Muscle layer of colon (tissue), 2 donors: ENCODE measurements around the gene BHLHA15.

Source experiments
- H3K27ac ChIP-seq: one replicate; pipeline ENCODE4 v1.7.0; 2013; ENCODE audit warnings: low read depth, mild to moderate bottlenecking, low read length, moderate library complexity
- H3K27me3 ChIP-seq, 2 donors: one replicate each; pipeline ENCODE4 v1.7.0; 2013; ENCODE audit warnings: low read length in 2 of 2, mild to moderate bottlenecking in 2 of 2; ENCODE audit not compliant: insufficient read depth in 2 of 2, control insufficient read depth in 1 of 2
- H3K36me3 ChIP-seq: one replicate; pipeline ENCODE4 v1.7.0; 2013; ENCODE audit warnings: mild to moderate bottlenecking, low read length; ENCODE audit not compliant: insufficient read depth
- H3K4me1 ChIP-seq: one replicate; pipeline ENCODE4 v1.7.0; 2013; ENCODE audit warnings: mild to moderate bottlenecking, low read length; ENCODE audit not compliant: insufficient read depth
- H3K4me3 ChIP-seq, 2 donors: one replicate each; pipeline ENCODE4 v1.7.0; 2013; ENCODE audit warnings: low read length in 2 of 2, low read depth in 1 of 2, mild to moderate bottlenecking in 1 of 2, moderate library complexity in 1 of 2
- H3K9ac ChIP-seq: one replicate; pipeline ENCODE4 v1.7.0; 2013; ENCODE audit warnings: low read length
- H3K9me3 ChIP-seq: one replicate; pipeline ENCODE4 v1.7.0; 2013; ENCODE audit warnings: mild to moderate bottlenecking, low read length
- donor health status: abdominal sarcoma.
- donor health status: Adenocarcinoma of cecum.

The BHLHA15 gene

DNA sequence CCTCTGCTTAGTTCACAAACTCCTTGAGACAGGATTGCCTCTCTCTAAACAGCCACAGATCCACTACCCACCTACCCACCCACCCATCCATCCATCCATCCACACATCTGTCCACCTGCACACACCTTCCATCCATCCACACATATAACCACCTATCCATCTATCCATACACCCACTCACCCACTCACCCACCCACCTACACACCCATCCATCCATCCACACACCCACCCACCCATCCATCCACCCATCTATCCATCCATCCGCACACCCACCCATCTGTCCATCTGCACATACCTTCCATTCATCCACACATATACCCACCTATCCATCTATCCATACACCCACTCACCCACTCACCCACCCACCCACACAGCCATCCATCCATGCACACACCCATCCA lies 31.1 kb downstream of the BHLHA15 start:
- no peak overlapping the region for H3K9ac ChIP-seq
- H3K4me3 ChIP-seq = no peak overlapping the region
- peaks cover 15% of the 10 kb centered on the region for H3K36me3 ChIP-seq
- no peaks in the 10 kb centered on the region for H3K27me3 ChIP-seq
- no peak overlapping the region for H3K27ac ChIP-seq
- no peaks in the 10 kb centered on the region for H3K9me3 ChIP-seq
- H3K4me1 ChIP-seq = no peaks in the 10 kb centered on the region

DNA sequence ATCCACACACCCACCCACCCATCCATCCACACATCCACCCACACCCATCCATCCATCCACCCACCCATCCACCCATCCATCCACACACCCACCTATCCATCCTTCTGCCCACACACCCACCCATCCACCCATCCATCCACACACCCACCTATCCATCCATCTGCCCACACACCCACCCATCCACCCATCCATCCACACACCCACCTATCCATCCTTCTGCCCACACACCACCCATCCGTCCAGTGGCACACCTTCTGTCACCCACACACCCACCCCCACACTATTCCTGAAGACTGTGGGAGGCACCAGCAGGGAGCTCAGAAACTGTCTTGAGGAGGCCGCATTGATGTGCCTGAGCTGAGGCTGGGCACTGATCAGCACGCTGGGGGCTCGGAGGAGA lies 31.7 kb downstream of the BHLHA15 start:
- H3K36me3 ChIP-seq = peaks cover 15% of the 10 kb centered on the region
- no peak overlapping the region for H3K27ac ChIP-seq
- H3K27me3 ChIP-seq = no peaks in the 10 kb centered on the region
- no peak overlapping the region for H3K9ac ChIP-seq
- H3K9me3 ChIP-seq = no peaks in the 10 kb centered on the region
- H3K4me3 ChIP-seq = no peak overlapping the region
- H3K4me1 ChIP-seq = no peaks in the 10 kb centered on the region

DNA sequence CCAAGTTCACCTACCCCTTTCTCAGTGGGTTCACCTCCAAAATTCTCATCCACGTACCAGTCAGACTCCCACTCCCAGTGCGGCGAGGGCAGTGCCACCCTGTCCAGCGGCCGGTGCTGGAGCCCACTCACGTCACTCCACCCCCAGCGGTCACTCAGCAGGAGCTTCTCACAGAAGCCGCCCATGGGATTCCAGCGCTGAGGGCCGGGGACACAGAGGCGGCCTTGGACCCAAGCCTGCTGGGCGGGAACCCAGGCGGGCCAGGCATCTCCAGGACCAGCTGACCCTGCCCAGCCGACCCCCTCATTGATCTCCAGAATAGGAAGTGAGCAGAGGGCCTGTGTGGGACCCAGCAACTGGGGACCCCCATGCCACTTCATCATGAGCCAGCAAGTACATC lies 33.6 kb downstream of the BHLHA15 start:
- H3K9ac ChIP-seq = no peak overlapping the region
- H3K4me1 ChIP-seq = no peaks in the 10 kb centered on the region
- H3K27me3 ChIP-seq = no peaks in the 10 kb centered on the region
- H3K9me3 ChIP-seq = no peaks in the 10 kb centered on the region
- H3K27ac ChIP-seq = no peak overlapping the region
- H3K4me3 ChIP-seq = no peak overlapping the region
- H3K36me3 ChIP-seq = peaks cover 4% of the 10 kb centered on the region

DNA sequence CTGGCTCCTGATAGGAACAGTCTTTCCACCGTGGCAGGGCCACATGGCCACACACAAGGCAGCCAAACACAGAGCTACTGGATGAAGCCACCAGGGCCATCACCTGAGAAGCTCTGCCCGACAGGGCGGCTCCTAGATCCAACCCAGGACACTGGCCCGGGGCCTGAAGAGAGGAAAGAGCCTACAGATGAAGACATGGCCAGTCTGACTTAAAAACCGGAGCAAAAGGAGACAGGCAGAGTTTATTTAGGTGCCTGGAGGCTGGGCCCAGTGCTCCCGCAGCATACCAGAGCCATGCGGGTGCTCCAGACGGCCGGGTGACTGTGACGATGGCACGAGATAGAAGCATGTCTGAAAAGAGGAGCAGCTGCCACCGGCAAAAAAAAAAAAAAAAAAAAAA lies 36.9 kb downstream of the BHLHA15 start:
- no peak overlapping the region for H3K9ac ChIP-seq
- H3K9me3 ChIP-seq = no peaks in the 10 kb centered on the region
- peaks cover 4% of the 10 kb centered on the region for H3K36me3 ChIP-seq
- peaks cover 15% of the 10 kb centered on the region for H3K4me1 ChIP-seq
- H3K27ac ChIP-seq = no peak overlapping the region
- no peak overlapping the region for H3K4me3 ChIP-seq
- no peaks in the 10 kb centered on the region for H3K27me3 ChIP-seq

DNA sequence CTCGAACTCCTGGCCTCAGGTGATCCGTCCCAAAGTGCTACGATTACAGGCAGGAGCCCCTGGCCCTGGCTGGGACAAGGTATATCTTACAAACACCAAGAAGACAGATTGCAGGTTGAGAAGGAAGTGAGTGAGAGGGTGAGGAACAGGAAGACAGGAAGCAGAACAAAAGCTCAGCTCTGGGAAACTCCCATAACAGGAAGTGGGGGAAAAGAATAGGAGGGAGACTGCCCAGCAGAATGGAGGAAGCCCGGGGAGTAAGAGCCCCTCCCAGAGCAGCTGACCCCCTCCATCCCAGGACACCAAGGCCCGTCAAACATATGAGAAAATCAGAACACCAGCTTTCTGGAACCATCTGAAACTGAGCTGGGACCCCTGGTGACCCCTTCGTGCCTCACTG lies 37.9 kb downstream of the BHLHA15 start:
- Histone ChIP-seq H3K9me3 (no peaks in the 10 kb centered on the region), H3K27me3 (no peaks in the 10 kb centered on the region), H3K9ac (no peak overlapping the region), H3K36me3 (peaks cover 3% of the 10 kb centered on the region), H3K4me3 (no peak overlapping the region), H3K27ac (no peak overlapping the region), H3K4me1 (peaks cover 16% of the 10 kb centered on the region)

DNA sequence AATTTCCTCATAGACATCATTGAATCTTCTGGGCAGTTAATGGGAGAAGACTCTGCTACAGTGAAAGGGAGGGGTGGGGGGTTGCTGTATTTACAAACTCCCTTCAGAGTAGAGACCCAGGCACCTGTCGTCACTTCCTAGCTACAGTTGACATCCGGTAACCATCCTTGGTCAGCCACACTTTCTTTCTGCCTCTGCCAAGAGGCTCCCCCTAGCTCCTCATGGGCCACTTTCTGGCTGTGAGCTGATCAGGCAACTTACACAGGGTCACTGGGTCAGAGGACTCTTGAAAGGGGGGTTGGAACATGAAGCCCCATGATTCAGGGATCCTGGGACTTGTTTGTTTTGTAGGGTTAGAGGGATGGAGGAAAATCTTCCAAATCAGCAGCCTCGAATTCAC lies 39.5 kb downstream of the BHLHA15 start:
- H3K9me3 ChIP-seq = no peaks in the 10 kb centered on the region
- H3K4me1 ChIP-seq = peaks cover 16% of the 10 kb centered on the region
- H3K4me3 ChIP-seq = peak overlapping the region in 1 of 2 donors; percentile 58
- H3K27ac ChIP-seq = no peak overlapping the region
- no peaks in the 10 kb centered on the region for H3K27me3 ChIP-seq
- no peak overlapping the region for H3K9ac ChIP-seq
- no peaks in the 10 kb centered on the region for H3K36me3 ChIP-seq

DNA sequence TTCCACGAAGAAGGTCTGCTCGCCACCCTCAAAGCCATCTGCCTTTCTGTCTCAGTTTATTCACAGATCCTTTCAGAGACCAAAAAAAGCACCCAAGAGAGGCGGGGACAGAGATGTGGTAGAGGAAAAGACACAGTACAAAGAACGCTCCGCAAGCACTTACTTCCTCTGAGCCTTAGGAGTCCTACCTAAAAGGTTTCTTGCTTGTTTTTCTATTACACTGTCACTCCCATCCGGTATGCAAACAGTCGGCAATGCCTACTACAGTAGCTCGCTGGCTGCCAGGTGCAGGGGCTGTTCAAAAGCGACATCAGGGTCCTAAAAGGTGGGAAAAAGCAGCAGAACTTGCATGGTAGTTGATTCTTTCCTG lies 40.0 kb downstream of the BHLHA15 start:
- Histone ChIP-seq H3K4me3 (peak overlapping the region; percentile 58 to 96), H3K27ac (peak overlapping the region; percentile 88), H3K9ac (peak overlapping the region; percentile 35)

DNA sequence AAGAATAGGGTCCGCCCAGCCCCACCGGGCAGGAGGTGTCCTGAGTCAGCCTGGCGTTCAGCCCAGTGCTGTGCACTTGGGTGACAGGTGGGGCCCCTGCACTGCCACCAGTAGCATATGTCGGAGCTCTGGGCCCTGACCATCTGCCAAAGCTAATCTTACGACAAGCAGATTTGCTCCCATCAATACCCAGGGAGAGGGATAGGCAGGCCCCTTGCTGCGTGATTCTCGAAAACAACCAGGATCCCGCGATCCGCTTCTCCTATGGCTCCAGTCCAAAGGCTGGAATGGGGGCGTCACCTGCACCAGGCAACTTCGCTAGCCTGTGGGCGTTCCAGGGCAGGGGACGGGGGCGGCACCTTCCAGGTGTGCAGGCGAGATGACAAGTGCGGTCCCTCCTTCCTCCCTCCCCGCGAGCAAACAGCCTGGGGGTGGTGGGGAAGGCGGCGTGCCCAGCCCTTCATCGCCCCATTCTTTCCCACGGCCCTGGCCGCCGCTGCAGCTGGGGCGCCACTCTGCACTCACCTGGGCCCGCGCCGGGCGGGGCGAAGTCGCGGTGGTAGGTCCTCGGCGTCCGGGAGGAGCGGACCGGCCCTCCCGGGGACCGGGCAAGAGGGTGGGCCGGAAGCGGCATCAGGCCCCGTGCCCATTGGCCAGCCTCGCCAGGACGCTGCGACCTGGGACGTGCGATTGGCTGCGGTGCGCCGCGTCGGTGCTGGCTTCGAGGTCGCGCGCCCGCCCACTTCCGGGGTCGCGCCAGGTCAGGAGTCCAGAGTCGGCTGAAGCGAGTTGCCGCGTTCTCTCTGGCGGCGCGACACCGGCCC lies 40.6 kb downstream of the BHLHA15 start, which contains the start of gene TECPR1:
Gene TECPR1, minus strand, starts transcription at position 632 of the 824 bp plus-strand sequence. CDS start 6,086 bp downstream, outside the sequence.
- Histone ChIP-seq H3K9ac (peak within 1 kb of the TSS; percentile 35), H3K4me3 (peak within 1 kb of the TSS; percentile 58 to 96), H3K4me1 (peaks cover 16% of the 10 kb centered on the region), H3K27me3 (no peaks in the 10 kb centered on the region), H3K27ac (peak within 1 kb of the TSS; percentile 88), H3K9me3 (no peaks in the 10 kb centered on the region), H3K36me3 (peaks cover 2% of the 10 kb centered on the region)

More for the DNA sequence above, 40.0 kb downstream of the BHLHA15 start:
- no peaks in the 10 kb centered on the region for H3K36me3 ChIP-seq
- peaks cover 16% of the 10 kb centered on the region for H3K4me1 ChIP-seq
- no peaks in the 10 kb centered on the region for H3K27me3 ChIP-seq
- no peaks in the 10 kb centered on the region for H3K9me3 ChIP-seq

DNA sequence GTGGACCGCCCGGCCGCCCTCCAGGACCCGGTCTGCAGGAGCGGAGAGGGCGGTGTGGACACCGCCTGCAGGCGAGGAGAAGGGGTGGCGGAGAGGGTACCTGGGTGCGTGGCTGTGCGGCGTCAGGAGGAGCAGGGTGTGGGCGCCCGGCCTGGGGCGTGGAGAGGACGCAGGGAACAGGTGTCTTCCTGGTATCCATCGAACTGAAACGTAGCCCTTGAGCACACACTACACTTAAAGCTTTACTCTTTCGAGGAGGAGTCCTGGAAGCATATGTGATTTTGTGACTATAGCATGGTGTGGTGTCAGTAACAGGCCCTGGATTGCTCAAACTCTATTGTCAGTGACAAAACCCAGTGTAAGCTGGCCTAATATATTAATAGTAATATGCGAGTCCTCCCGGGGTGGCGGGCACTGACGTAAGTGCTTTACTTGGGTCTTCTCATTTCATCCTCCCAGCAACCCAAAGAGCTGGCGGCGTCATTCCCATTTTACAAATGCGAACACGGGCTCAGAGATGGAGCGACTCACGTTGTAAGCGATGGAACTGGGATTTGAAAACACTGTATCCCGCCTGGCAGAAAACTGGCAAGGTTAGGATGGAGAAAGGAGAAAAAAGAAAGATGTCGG lies 41.3 kb downstream of the BHLHA15 start:
- peak overlapping the region; percentile 58 to 96 for H3K4me3 ChIP-seq
- no peaks in the 10 kb centered on the region for H3K27me3 ChIP-seq
- H3K27ac ChIP-seq = peak overlapping the region; percentile 68
- H3K36me3 ChIP-seq = peaks cover 5% of the 10 kb centered on the region
- no peaks in the 10 kb centered on the region for H3K9me3 ChIP-seq
- H3K4me1 ChIP-seq = peaks cover 16% of the 10 kb centered on the region
- H3K9ac ChIP-seq = no peak overlapping the region

DNA sequence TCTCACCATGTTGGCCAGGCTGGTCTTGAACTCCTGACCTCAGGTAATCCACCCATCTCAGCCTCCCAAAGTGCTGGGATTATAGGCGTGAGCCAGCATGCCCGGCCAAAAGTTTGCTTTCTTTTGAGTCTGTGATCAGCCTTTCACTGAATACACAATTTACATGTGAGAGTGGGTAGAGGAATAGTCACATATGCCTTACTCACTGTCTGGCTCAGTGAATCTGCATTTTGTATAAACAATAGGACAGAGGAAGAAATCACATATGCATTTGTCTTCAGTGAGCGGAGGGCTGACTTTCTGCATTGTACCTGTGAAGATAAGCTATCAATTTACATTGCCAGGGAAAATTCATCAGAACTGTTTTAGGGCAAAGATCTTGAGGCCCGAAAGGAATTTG lies 43.3 kb downstream of the BHLHA15 start:
- Histone ChIP-seq H3K9me3 (no peaks in the 10 kb centered on the region), H3K4me3 (no peak overlapping the region), H3K36me3 (peaks cover 5% of the 10 kb centered on the region), H3K9ac (no peak overlapping the region), H3K4me1 (peaks cover 16% of the 10 kb centered on the region), H3K27me3 (no peaks in the 10 kb centered on the region), H3K27ac (no peak overlapping the region)

DNA sequence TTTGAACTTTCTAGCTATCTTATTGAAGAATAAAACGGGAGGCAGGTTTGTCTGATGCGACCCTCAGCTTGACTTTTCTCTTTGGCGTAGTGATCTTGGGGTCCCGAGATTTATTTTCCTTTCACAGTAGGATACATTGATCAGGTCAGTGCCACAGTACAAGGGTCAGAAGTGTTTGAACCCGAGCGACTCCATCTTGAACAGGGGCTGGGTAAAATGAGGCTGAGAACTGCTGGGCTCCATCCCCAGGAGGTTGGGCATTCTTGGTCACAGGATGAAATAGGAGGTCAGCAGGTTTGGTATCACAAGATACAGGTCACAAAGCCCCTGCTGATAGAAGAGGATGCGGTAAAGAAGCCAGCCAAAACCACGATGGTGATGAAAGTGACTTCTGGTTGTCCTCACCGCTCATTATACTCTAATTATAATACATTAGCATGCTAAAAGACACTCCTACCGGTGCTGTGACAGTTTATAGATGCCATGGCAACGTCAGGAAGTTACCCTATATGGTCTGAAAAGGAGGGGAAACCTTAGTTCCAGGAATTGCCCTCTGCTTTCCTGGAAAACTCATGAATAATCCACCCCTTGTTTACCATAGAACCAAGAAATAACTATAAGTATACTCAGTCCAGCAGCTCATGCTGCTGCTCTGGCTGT lies 43.8 kb downstream of the BHLHA15 start:
- no peaks in the 10 kb centered on the region for H3K27me3 ChIP-seq
- no peak overlapping the region for H3K27ac ChIP-seq
- peaks cover 16% of the 10 kb centered on the region for H3K4me1 ChIP-seq
- H3K9me3 ChIP-seq = no peaks in the 10 kb centered on the region
- peaks cover 5% of the 10 kb centered on the region for H3K36me3 ChIP-seq
- no peak overlapping the region for H3K4me3 ChIP-seq
- no peak overlapping the region for H3K9ac ChIP-seq
